GM21423 (cell line): Measurements from ENCODE around the gene TRIM65.

ENCODE experiments used
- ATAC-seq: cut with Tn5 transposase; IDR thresholded peaks from one replicate; pipeline ENCODE4 v1.9.1; 2021; ENCODE audit warnings: mild to moderate bottlenecking, moderate library complexity; ENCODE audit not compliant: unreplicated experiment

TRIM65 gene

GRCh38 chr17:75917917-75918445 is 21.2 kb upstream of the TRIM65 start:
- no peak for ATAC-seq

- no peak for ATAC-seq
Observed at GRCh38 chr17:75917141-75917916, 20.6 kb upstream of the TRIM65 start.

- ATAC-seq, result no peak
Observed at GRCh38 chr17:75915268-75915667, 18.5 kb upstream of the TRIM65 start.

GRCh38 chr17:75914643-75915267 is 18.0 kb upstream of the TRIM65 start:
- no peak for ATAC-seq

GRCh38 chr17:75913537-75914210 is 16.9 kb upstream of the TRIM65 start:
- no peak for ATAC-seq

GRCh38 chr17:75910699-75911098 is 13.9 kb upstream of the TRIM65 start:
- no peak for ATAC-seq

GRCh38 chr17:75909812-75910274 is 13.1 kb upstream of the TRIM65 start:
- no peak for ATAC-seq

- no peak for ATAC-seq
Observed at GRCh38 chr17:75909051-75909811, 12.5 kb upstream of the TRIM65 start.

- no peak for ATAC-seq
Observed at GRCh38 chr17:75908201-75908600, 11.4 kb upstream of the TRIM65 start.

- ATAC-seq, result no peak
Observed at GRCh38 chr17:75906143-75906884, 9.6 kb upstream of the TRIM65 start.

- peak; percentile 93 for ATAC-seq
Observed at GRCh38 chr17:75904749-75905521, 8.2 kb upstream of the TRIM65 start, which contains the start of gene MRPL38. Gene MRPL38, minus strand, starts transcription at chr17:75904884. Its CDS starts 9 bp downstream, at chr17:75904875.

GRCh38 chr17:75902406-75902805 is 5.7 kb upstream of the TRIM65 start:
- ATAC-seq, result no peak

GRCh38 chr17:75901727-75902126 is 5.0 kb upstream of the TRIM65 start:
- no peak for ATAC-seq

GRCh38 chr17:75900691-75901533 is 4.2 kb upstream of the TRIM65 start:
- ATAC-seq, result no peak

- no peak for ATAC-seq
Observed at GRCh38 chr17:75899767-75900468, 3.2 kb upstream of the TRIM65 start.

- ATAC-seq, result no peak
Observed at GRCh38 chr17:75899353-75899752, 2.6 kb upstream of the TRIM65 start.

- ATAC-seq, result no peak
Observed at GRCh38 chr17:75898791-75899190, 2.0 kb upstream of the TRIM65 start.

- ATAC-seq, result no peak
Observed at GRCh38 chr17:75898065-75898464, 1.3 kb upstream of the TRIM65 start.
